Endodermal cell (in vitro differentiated cells): Measurements from ENCODE around the gene ALCAM. TPM values are rescaled to one million over a fixed set of nuclear protein-coding genes. Genes with fewer than 3 reads are reported as not detected.
"Not testable (repeated sequence)": the region's sequence is repeated elsewhere in the genome, so short reads cannot be mapped to it uniquely, and the experiment has no call there.

Source experiments
- DNase-seq: peaks from one replicate; pipeline ENCODE4 v3.0.0-alpha.2; 2017
- H3K27ac ChIP-seq: 2 replicates; pipeline ENCODE4 v1.5.1; 2013; ENCODE audit warnings: mild to moderate bottlenecking, low read depth, low read length, moderate library complexity
- H3K27me3 ChIP-seq: 2 replicates; pipeline ENCODE4 v1.6.1; 2013; ENCODE audit warnings: mild to moderate bottlenecking, low read length, moderate library complexity; ENCODE audit not compliant: insufficient read depth, control insufficient read depth, poor library complexity, severe bottlenecking
- H3K36me3 ChIP-seq: 2 replicates; pipeline ENCODE4 v1.7.0; 2013; ENCODE audit warnings: mild to moderate bottlenecking, low read length, moderate library complexity; ENCODE audit not compliant: control insufficient read depth, insufficient read depth
- H3K4me1 ChIP-seq: one replicate; pipeline ENCODE4 v1.7.0; 2013; ENCODE audit warnings: low read length; ENCODE audit not compliant: control insufficient read depth, insufficient read depth
- H3K4me3 ChIP-seq: 2 replicates; pipeline ENCODE4 v1.5.1; 2013; ENCODE audit warnings: mild to moderate bottlenecking, low read length, moderate library complexity
- H3K9ac ChIP-seq: 2 replicates; pipeline ENCODE4 v1.6.1; 2013; ENCODE audit warnings: mild to moderate bottlenecking, low read length, moderate library complexity; ENCODE audit not compliant: poor library complexity, severe bottlenecking; ENCODE audit errors: extremely low read depth
- H3K9me3 ChIP-seq: 2 replicates; pipeline ENCODE4 v1.6.1; 2013; ENCODE audit warnings: mild to moderate bottlenecking, low read length, moderate library complexity; ENCODE audit not compliant: control insufficient read depth
- H3K27ac Mint-ChIP-seq: 2 replicates; pipeline ENCODE4 v1.8.0; 2020; ENCODE audit warnings: mixed read lengths
- H3K27me3 Mint-ChIP-seq: 2 replicates; pipeline ENCODE4 v1.8.0; 2021; ENCODE audit warnings: mild to moderate bottlenecking, mixed read lengths; ENCODE audit not compliant: insufficient read depth
- H3K36me3 Mint-ChIP-seq: 2 replicates; pipeline ENCODE4 v1.8.0; 2020; ENCODE audit warnings: low read depth, mixed read lengths
- H3K4me1 Mint-ChIP-seq: 2 replicates; pipeline ENCODE4 v1.8.0; 2020; ENCODE audit warnings: mixed read lengths
- H3K4me3 Mint-ChIP-seq: 2 replicates; pipeline ENCODE4 v1.8.0; 2020; ENCODE audit warnings: mild to moderate bottlenecking, moderate library complexity, mixed read lengths
- H3K9me3 Mint-ChIP-seq: 2 replicates; pipeline ENCODE4 v1.8.0; 2020; ENCODE audit warnings: mild to moderate bottlenecking, mixed read lengths
- WGBS, 2 experiments: methylation state at CpG; one replicate each; pipeline versions ENCODE4 v1.1.5 to v1.1.7; 2013; ENCODE audit warnings: missing lambda C conversion rate in 2 of 2, mixed read lengths in 1 of 2; ENCODE audit not compliant: insufficient coverage in 1 of 2, insufficient read length in 1 of 2; 5-methylcytosine and 5-hydroxymethylcytosine counted together
- total RNA-seq, 2 donors: library from RNA; stranded (reverse); fragmentation: NEBNext Ultra II Directional in 1 of 2; extraction: Animal tissue kit (Norgen Biotek cat#: 25700) in 1 of 2; gene quantifications; 2 replicates in 1 of 2; 3 replicates in 1 of 2; pipeline ENCODE4 v1.2.1, GENCODE V29; 2021
- TF ChIP-seq, protein P1 (sequence below): fragments of 200-600 bp; sonication (generic); conservative IDR thresholded peaks from 2 replicates; pipeline ENCODE4 v1.5.0; 2021; ENCODE audit warnings: antibody characterized with exemption, mild to moderate bottlenecking

Gene ALCAM
- total RNA-seq, 2 donors from 2014 or later, result 19.3 to 36.5 TPM

DNA sequence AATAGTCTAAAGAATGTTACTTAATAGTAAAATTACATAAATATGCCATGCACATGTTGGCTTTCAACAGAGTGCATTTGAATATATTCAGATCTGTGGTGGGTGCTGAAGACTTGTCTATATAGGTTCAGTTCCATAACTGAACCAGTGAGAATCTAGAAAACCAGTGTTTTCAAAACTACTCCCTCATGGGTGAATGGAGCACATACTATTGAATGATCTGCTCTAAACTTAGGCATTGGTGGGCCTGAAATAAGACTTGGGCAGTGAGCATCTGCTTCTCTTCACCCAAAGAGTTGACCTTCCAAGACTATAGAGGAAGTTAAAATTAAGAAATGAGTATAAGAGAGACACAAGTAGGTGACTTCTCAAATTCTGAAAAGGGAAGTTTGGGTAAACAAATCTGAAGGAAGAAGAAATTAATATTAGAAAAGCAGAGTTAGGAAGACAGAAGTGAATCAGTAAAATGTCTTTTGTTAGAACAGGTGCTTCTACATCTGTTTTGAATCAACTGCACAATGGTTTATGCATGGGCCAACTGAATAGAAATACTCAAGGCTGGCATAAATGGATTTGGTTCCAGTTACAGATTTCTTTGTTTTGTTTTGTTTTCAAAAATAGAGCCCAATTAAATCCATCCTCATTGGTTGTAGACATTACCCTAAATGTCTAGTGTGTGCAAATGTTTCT is 19.3 kb downstream of the ALCAM start:
- no peaks in the 10 kb centered on the region for H3K36me3 ChIP-seq
- H3K27me3 Mint-ChIP-seq, result no peaks in the 10 kb centered on the region
- no peaks in the 10 kb centered on the region for H3K4me1 ChIP-seq
- no peak overlapping the region for H3K4me3 Mint-ChIP-seq
- TF ChIP-seq, protein P1, sequence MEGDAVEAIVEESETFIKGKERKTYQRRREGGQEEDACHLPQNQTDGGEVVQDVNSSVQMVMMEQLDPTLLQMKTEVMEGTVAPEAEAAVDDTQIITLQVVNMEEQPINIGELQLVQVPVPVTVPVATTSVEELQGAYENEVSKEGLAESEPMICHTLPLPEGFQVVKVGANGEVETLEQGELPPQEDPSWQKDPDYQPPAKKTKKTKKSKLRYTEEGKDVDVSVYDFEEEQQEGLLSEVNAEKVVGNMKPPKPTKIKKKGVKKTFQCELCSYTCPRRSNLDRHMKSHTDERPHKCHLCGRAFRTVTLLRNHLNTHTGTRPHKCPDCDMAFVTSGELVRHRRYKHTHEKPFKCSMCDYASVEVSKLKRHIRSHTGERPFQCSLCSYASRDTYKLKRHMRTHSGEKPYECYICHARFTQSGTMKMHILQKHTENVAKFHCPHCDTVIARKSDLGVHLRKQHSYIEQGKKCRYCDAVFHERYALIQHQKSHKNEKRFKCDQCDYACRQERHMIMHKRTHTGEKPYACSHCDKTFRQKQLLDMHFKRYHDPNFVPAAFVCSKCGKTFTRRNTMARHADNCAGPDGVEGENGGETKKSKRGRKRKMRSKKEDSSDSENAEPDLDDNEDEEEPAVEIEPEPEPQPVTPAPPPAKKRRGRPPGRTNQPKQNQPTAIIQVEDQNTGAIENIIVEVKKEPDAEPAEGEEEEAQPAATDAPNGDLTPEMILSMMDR, result no peak
- H3K4me3 ChIP-seq, result no peak overlapping the region
- no peak overlapping the region for H3K9ac ChIP-seq
- no peak overlapping the region for H3K27ac ChIP-seq
- peaks cover 12% of the 10 kb centered on the region for H3K9me3 ChIP-seq
- peaks cover 1% of the 10 kb centered on the region for H3K36me3 Mint-ChIP-seq
- peaks cover 14% of the 10 kb centered on the region for H3K9me3 Mint-ChIP-seq
- no peak for DNase-seq
- no peaks in the 10 kb centered on the region for H3K27me3 ChIP-seq
- H3K27ac Mint-ChIP-seq, result no peak overlapping the region
- H3K4me1 Mint-ChIP-seq, result no peaks in the 10 kb centered on the region

DNA sequence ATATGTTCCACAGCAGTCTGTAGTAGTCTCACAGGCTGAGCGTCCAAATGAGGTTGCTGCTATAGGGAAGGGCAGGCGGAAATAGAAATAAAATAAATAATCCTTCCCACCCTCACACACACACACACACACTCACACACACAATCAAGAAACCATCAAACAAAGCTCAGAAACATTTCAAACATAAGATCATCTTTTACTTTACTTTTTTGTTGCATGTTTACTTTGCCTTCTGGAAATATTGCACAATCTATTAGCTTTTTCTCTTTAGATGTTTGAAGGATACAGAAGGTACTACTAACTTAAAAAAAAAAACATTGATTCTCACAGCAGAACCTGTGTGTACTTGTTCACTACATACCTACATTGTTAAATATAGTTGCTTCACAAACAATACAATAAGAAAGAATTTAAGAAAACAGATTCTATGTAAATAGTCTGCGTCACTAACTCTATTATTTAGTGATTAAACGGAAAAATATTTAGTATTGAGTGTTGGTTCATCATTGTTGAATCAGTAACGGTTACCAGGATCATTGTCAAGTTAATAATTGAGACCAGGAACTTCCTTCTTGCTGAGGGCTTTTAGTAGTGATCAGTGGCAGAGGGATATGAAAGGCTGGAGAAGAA is 20.5 kb downstream of the ALCAM start:
- TF ChIP-seq, protein P1, result no peak
- WGBS, 2 experiments, result 87 to 96% methylated on average over 3 to 5 of the region's 5 CpGs
- no peak overlapping the region for H3K27ac ChIP-seq
- H3K4me3 ChIP-seq, result no peak overlapping the region
- Mint-ChIP-seq H3K4me3 (no peak overlapping the region), H3K4me1 (no peaks in the 10 kb centered on the region), H3K27ac (no peak overlapping the region), H3K27me3 (no peaks in the 10 kb centered on the region), H3K36me3 (peaks cover 1% of the 10 kb centered on the region), H3K9me3 (peaks cover 27% of the 10 kb centered on the region)
- H3K36me3 ChIP-seq, result no peaks in the 10 kb centered on the region
- no peaks in the 10 kb centered on the region for H3K27me3 ChIP-seq
- peaks cover 12% of the 10 kb centered on the region for H3K9me3 ChIP-seq
- no peak overlapping the region for H3K9ac ChIP-seq
- no peak for DNase-seq
- no peaks in the 10 kb centered on the region for H3K4me1 ChIP-seq

DNA sequence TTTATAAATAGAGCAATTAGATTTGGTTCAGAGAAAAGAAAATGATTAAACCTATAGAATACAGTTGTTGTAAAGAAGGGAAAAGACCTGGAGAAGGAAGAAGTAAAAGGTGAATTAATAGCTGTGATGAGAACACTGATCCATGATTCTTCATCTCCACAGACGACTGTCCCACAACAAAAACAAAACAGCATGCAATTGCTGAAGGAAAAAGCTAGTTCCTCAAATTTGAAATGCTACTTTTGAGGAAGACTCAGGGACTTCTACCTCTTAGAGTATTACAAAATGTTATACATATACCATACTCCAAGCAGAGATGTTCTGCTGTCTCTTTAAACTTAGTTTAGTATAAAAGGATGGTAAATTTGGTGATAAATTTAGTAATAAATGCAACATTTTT is 21.5 kb downstream of the ALCAM start:
- 87% methylated on average over 1 of the region's 1 CpG; no CpG with 5 or more reads in 1 of the 2 experiments for WGBS, 2 experiments
- Mint-ChIP-seq H3K27me3 (no peaks in the 10 kb centered on the region), H3K4me1 (no peaks in the 10 kb centered on the region), H3K9me3 (peaks cover 30% of the 10 kb centered on the region), H3K27ac (no peak overlapping the region), H3K36me3 (no peaks in the 10 kb centered on the region), H3K4me3 (no peak overlapping the region)
- H3K4me1 ChIP-seq, result no peaks in the 10 kb centered on the region
- TF ChIP-seq, protein P1, result no peak
- H3K27me3 ChIP-seq, result no peaks in the 10 kb centered on the region
- H3K9me3 ChIP-seq, result peaks cover 12% of the 10 kb centered on the region
- H3K4me3 ChIP-seq, result no peak overlapping the region
- no peak overlapping the region for H3K9ac ChIP-seq
- DNase-seq, result no peak
- no peak overlapping the region for H3K27ac ChIP-seq
- H3K36me3 ChIP-seq, result no peaks in the 10 kb centered on the region

DNA sequence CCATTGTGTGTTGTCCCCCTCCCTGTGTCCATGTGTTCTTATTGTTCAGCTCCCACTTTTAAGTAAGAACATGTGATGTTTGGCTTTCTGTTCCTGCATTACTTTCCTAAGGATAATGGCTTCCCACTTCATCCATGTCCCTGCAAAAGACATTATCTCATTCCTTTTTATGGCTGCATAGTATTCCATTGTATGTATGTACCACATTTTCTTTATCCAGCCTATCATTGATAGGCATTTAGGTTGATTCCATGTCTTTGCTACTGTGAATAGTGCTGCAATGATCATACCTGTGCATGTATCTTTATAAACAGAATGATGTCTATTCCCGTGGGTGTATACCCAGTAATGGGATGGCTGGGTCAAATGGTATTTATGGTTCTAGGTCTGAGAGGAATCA is 23.1 kb downstream of the ALCAM start:
- peaks cover 30% of the 10 kb centered on the region for H3K9me3 Mint-ChIP-seq
- not testable (repeated sequence) for H3K36me3 ChIP-seq, H3K4me1 ChIP-seq, H3K27me3 ChIP-seq, H3K4me3 Mint-ChIP-seq, DNase-seq, H3K27me3 Mint-ChIP-seq, H3K4me1 Mint-ChIP-seq, H3K9ac ChIP-seq, H3K27ac ChIP-seq, H3K36me3 Mint-ChIP-seq, H3K27ac Mint-ChIP-seq, H3K4me3 ChIP-seq
- peaks cover 12% of the 10 kb centered on the region for H3K9me3 ChIP-seq
- WGBS, 2 experiments, result 80 to 100% methylated on average over 1 of the region's 1 CpG

DNA sequence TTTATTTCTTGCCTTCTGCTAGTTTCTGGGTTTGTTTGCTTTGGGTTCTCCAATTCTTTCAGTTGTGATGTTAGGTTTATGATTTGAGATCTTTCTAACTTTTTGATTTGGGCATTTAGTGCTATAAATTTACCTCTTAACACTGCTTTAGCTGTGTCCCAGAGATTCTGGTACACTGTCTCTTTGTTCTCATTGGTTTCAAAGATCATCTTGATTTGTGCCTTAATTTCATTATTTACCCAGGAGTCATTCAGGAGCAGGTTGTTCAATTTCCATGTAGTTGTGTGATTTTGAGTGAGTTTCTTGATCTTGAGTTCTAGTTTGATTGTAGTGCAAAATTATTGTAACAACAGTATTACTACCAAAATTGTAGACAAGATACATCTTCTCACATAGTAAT is 25.9 kb downstream of the ALCAM start:
- H3K27me3 Mint-ChIP-seq, H3K4me1 Mint-ChIP-seq, H3K36me3 Mint-ChIP-seq, H3K27ac Mint-ChIP-seq, H3K4me1 ChIP-seq, H3K4me3 Mint-ChIP-seq, H3K36me3 ChIP-seq, H3K9ac ChIP-seq, H3K27ac ChIP-seq, H3K4me3 ChIP-seq, DNase-seq, H3K27me3 ChIP-seq: not testable (repeated sequence)
- peaks cover 30% of the 10 kb centered on the region for H3K9me3 Mint-ChIP-seq
- H3K9me3 ChIP-seq, result peaks cover 12% of the 10 kb centered on the region
